ENCODE data around the gene PAQR5.
"Not testable (repeated sequence)": the region's sequence is repeated elsewhere in the genome, so short reads cannot be mapped to it uniquely, and the experiment has no call there.

PAQR5 gene, protein sequence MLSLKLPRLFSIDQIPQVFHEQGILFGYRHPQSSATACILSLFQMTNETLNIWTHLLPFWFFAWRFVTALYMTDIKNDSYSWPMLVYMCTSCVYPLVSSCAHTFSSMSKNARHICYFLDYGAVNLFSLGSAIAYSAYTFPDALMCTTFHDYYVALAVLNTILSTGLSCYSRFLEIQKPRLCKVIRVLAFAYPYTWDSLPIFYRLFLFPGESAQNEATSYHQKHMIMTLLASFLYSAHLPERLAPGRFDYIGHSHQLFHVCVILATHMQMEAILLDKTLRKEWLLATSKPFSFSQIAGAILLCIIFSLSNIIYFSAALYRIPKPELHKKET

DNA sequence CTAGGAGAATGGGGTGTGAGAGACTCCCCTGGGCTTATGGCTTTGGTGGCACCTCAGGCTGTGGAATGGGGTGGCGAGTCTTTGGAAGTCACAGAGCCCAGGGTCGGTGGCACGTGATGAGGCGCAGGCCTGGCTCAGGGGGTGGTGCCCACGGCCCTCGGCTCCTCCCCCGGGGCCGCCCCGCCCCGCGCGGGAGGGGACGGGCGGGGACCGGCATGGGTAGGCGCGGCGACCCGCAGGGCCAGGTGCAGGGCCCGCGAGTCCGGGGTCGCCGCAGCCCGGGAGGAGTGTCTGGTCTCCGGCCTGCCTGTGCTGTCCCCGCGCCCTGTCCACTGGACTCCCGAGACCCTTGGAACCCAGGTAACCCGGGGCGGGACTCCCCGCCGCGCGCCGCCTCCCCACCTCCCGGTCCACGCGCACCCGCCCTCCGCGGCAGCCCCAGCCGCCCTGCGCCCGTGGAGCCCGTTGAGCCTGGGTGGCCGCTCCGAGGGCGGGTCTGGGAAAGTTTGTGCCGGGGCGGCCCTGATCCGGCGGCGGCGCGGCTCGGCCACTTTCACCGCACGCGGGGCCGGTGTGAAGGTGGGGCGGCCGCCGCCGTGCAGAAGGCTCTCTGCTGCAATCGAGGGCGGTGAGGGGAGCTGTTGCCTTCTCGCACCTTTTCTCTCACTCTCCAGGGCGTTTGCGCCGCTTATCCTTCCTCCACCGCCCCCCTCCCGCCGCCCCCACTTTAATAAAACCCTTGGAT, at the start of gene PAQR5:
Gene PAQR5, plus strand, starts transcription at position 216 of the 745 bp plus-strand sequence. CDS start 61,169 bp downstream, outside the sequence.
- DNase-seq (ENCODE audit: low read depth in 2 of 2) = no peak

DNA sequence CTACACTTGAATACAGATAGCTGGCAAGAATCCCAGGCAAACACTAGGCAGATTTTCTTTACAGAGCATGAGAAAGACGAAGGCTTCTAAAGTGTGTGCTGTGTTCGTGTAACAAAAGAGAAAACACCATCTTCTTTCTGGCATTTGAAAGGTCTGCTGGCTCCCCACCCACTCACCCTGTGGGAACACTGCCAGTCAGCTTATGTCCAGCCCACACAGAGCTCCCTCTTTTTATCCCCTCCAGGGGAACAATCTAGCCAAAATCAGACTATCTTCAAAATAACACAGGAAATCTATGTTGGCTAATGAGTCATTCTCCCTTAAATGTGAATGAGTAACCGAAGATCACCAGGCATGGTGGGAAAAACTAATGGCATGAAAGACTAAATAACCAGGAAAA, 45.6 kb upstream of the PAQR5 start:
- DNase-seq (ENCODE audit: low read depth in 2 of 2) = no peak

DNA sequence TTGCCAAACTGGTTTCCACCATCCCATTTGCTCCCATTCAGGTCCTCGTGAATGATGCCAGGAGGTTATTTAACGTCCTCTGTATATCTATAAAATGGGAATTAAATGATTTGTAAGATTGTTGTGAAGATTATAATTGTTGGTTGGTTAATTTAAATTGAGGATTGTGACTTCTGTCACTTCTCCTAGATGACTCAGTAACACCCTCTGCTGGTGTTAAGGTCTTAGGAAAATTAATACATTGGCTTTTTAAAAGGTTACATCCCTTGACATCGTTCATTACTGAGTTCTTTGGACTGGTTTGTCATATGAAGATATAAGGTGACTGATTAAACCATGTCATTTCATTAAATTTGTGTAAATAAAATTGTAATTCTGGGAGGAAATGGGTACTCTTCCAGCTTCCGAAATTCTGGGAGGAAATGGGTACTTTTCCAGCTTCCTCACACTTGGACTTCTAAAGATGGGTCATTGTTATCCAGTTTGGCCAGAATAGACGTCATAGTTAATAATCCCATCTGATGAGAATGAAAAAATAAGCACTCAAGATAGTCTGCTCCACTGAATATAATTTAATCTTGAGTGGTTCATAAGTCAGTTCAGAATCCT, 33.3 kb upstream of the PAQR5 start:
- DNase-seq (ENCODE audit: low read depth in 2 of 2) = no peak

DNA sequence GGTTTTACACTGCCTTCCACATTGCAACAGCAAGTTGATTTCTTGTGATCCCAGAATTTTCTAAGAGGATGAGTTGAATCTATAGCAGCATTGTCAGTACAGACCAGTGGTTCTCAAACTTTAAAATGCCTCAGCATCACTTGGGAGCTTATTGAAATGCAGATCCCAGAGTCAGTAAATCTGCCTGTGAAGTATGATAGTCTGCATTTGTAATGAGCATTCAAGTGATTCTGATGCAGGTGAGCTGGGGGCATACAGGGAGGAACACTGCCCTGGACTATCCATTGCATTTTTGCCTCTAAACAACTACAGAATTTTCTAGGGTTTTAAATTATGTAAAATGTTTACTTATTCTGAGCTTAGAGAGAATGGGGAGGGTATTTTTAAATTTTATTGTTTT, 27.5 kb upstream of the PAQR5 start:
- DNase-seq (ENCODE audit: low read depth in 2 of 2) = no peak

DNA sequence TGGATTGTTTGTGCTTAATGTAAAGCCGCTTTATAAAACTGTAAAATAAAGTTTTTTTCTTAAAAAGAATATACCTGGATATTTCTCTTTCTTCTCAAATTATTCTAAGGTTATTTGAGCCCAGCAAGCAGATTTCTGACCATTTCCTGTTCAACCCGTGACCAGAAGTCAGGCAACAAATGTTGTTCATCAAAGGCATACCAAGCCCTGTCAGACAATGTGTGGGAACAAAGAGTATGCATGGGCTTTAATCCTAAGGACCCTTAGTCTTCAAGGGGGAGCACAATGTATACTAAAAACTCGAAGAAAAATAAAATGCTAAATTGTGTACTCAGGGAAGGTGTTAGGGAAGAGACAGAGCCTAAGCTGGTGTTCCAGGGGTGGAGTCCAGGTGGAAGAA, 26.6 kb upstream of the PAQR5 start:
- DNase-seq (ENCODE audit: low read depth in 2 of 2) = no peak

DNA sequence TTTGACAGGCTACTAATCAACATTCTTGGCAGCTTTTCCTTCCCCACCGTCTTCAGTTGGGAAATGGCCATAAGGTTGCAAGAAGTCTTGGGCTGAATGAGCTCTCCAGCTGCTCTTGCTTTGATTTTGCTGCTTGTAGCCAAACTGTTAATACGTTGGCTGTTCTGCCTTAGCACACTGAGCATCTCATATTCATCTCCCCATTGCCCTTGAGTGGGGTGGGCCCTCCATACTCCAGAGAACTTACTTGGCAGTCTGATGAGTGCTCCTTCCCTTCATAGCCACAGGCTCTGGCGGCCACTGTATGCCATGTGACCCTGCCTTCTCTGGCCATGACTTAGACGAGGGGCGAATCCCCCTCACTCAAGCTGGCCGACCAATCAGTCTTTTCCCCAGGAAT, 25.8 kb upstream of the PAQR5 start:
- DNase-seq (ENCODE audit: low read depth in 2 of 2) = no peak

DNA sequence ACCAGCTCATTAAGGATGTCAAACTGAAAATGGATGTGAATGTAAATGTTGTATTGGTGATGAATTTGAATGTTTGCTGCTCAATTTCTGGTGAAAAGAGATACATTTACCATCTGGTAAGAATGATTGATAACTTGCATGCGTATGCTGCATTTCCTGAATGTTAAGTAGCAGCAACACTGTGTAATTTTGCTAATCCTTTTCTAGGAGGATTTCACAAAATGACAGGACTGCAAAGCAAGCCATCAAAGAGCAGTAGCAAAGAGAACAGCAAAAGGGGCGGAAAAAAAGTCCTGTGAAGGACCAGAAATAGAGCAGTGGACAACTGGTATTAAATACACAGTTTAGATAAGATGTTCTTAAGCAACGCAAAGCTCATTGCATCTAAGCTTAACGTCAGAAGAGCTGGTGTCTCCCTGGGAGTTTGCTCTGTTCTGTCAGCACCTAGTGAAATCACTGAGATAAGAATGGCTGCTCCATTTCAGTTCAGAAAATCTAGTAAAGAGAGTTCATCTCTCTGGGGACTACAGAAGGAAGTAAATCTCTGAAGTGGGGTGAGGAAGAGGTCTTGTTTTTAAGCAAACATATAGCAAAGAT, 23.5 kb upstream of the PAQR5 start:
- DNase-seq (ENCODE audit: low read depth in 2 of 2) = no peak

DNA sequence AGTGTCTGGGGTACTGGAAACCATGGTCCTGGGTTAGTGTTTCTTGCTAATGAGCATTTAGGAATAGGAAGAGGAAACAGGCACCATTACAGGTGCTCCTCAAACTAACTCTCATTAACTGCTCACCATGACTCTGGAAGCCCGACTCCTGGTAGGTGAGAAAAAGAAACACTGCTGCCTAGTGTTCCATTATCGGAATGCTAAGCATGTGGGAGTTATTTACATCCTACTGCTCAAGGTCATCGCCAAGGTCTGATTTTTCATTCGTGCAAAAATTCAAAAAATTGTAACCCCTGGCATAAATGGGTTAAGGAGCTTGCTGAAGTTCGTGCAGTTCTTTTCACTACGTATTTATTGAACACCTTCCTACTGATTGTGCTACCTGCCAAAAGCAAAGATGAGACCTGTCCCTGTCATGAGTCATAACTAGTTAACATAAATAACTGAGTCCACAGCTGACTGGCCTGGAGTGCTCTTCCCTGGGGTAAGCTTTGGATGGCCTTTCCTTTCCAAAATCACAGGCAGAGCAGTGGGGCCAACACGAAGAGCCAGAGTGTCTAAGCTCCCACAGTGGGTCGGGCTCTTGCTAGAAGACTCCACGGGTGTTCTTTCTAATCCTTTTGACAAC, 22.7 kb upstream of the PAQR5 start:
- no peak for DNase-seq (ENCODE audit: low read depth in 2 of 2)

DNA sequence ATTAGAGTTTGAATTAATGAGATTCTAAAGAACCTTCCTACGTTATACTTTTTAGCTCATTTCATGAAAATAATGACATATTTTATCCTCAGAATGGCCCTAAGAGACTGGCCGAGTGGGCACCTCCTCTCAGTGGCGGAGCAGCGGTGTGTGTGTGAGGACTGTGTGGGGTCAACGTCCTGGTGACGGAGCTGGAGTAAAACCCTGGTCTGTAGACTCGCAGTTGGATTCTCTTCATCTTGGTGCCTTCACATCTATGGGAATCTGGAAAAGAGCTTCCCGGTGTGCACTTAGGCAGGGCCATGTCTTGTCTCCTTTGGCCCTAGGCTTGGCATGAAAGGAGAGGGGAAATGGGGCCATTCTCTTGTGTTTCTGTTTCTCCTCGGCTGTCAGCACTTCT, 21.4 kb upstream of the PAQR5 start:
- DNase-seq (ENCODE audit: low read depth in 2 of 2) = no peak

DNA sequence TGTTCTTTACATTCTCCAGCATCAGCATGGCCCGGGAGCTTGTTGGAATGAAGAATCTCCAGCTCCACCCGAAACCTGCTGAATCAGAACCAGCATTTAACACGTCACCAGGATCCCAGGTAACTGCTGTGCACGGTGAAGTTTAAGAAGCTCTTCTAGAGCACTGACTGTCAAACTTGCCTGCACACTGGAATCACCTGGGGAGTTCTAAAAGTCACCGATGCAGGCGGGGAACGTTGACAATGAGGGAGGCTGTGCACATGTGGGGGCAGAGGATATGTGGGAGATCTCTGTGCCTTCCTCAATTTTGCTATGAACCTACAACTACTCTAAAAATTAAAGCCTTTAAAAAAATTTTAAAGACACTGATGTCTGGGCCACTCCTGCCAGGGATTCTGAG, 19.1 kb upstream of the PAQR5 start:
- no peak for DNase-seq (ENCODE audit: low read depth in 2 of 2)

DNA sequence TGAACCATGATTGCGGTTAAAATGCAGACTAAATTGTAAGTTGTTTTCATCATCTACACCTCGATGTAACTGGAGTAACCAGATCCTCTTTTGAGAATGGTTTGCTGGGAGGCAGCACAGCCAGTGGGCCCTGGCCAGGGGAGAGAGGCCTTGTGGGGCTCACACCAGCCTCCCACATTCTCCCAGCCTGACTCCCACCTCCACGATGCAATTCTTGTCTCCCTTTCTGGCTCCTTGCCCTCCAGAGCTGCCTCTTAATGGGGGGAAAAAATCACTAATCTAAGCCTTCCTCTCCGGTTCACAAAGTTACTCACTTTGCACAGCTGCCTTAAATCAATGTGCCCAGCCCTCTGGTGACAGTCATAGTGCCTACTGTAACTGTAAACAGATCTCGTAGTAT, 17.9 kb upstream of the PAQR5 start:
- no peak for DNase-seq (ENCODE audit: low read depth in 2 of 2)

DNA sequence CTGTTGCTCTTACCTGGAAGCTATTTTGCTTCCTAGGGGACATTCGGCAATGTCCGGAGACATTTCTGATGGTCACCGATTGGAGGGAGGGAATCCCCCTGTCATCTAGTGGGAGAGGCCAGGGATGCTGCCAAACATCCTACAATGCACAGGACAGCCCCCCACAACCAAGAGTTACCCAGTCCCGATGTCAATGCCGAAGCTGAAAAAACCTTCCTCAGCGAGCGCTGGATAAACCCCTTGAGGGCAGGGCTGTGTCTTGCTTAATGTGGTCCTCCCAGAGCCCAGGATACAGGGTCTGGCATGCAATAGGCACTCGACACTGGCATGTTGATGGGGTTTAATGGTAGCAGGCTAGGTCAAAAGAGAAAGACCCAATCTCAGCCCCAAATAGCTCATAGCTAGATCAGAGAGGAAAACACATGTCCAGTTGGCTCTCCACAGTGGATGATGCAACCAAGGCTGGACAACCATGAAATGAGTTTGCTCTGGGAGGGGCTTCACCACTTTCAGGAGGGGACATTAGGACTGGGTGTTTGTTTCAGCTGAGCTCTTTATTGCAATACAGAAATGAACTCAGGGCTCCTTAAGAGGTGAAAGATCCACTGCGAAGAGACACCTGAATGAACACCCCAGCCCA, 16.5 kb upstream of the PAQR5 start:
- no peak for DNase-seq (ENCODE audit: low read depth in 2 of 2)

DNA sequence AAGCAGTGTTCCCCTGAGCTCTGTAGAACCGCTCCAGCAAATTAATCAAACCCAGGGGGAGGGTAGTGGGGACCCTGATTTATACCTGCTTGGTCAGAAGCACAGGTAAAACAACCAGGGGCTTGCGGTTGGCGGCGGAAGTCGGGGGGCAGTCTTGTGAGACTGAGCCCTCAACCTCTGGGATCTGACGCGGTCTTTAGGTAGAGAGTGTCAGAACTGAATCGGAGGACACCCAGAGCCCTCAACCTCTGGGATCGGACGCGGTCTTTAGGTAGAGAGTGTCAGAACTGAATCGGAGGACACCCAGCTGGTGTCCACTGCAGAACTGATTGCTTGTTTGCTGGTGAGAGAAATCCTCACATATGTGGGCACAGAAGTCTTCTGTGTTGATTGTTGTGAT, 12.9 kb upstream of the PAQR5 start:
- no peak for DNase-seq (ENCODE audit: low read depth in 2 of 2)

DNA sequence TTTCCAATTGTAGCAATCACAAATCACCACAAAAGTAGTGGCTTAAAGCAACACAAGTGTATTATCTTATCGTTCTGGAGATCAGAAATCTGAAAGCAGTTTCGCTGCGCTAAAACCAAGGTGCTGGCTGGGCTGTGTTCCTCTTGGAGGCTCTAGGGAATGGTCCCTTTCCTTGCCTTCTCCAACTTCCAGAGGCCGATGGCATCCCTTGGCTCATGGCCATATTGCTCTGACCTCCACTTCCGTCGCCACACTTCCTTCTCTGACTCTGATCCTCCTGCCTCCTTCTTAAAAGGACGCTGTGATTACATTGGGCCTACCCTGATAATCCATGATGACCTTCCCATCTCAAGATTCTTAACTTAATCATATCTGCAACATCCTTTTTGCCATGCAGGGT, 10.7 kb upstream of the PAQR5 start:
- no peak for DNase-seq (ENCODE audit: low read depth in 2 of 2)

DNA sequence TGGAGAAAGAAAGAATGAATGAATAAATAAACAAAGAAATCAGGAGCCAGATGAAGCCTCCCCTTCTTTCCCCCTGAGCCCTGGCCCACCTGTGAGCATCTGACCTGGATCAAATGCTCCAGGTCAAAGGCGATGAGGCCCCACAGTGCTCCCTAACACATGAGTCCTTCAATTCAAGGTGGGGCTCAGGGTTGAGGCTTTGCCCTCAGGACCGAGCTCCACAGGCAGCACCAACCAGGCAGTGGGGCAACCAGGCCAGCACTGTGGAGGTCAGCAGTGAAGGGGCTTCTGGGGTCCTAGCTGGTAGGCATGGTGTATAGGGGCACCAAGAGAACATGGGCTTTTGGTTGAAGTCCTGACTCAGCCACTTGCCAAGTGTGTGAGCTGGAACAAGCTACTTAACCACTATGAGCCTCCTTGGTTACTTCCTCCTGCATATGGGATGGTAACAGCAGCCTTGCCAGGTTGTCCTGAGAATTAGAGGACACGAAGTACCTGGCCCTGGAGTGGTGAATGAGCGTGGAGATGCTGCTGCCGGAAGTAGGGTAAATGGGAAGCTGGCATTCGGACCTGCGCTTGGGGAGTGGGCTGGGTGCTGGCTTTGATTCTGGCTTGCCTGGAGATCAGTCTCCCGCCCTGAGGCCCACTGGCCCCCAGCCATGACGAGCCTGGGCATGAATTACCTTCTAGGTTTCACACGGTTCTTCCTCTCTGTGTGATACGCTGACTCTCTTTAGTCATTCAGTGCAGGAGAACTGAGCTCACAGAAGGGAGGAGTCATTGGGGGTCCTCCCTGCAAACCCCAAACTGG, 10.0 kb upstream of the PAQR5 start:
- no peak for DNase-seq (ENCODE audit: low read depth in 2 of 2)

DNA sequence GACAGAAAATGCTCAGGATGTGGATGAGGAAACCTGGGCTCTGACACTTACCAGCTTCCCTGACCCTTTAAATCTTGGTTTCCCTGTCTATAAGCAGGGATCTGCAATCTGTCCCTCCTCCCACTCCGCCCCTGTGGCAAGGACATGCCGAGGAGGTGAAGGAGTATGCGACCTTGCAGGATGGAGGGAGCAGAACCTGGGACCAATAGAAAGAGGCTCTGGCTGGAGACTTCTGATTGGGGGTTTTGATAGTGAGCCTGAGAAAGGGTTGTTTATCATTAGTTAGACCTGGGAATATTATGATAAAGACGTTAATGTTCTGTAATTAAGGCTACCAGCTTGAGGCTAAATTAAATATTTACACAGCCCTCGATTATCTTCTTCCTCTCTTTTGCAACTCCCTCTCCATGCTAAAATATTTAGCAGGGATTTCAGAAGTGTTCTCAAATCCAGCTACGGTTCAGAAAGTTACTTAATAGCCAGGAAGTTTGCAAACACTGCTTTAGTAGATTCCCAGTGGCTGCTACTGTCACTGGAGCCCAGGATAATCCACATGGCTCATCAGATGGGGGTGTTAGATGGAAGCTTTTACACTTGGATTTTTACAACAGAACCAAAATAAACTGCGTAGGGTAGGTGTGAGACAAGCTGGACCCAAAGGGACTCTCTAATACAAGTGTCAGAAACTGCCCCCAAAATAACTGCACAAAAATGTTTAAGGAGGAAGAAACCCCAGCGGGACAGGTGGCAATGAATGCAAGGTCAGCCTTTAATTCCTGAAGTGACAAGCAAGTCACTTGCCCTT, 9.2 kb upstream of the PAQR5 start:
- DNase-seq (ENCODE audit: low read depth in 2 of 2) = no peak

DNA sequence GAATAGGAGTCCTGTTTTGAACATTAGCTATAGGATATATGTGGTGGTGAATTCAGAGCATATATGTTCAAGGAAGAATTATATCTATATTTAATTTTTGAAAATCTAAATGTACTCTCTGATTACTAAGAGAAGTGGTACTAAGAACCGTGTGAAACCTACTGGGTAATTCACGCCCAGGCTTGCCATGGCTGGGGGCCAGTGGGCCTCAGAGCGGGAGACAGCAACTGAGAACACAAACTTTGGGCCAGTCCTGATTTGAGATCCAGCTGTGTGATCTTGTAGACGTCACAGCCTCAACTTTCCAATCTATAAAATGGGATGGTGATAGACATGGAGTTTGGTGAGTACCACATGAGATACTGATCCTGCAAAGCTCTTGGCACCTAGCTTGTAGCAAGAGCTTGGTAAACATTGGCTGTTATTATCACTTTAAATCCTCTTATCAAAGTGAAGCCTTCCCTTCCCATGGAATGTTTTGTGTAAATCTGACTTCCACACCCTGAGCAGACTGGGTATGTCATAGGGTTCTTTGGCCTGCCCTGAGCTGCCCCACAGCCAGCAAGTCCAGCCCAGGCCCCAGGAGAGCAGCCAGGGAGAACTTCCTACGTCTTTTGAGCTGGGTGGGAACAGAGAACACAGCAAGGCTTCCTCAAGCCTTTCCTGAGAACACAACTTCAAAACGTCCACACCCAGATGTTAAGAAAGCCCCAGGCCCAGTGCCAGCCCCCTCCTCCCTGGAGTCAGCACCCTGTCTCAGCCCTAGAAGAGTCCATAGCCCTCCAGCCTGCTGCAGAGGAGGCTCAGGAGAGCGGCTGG, 8.2 kb upstream of the PAQR5 start:
- DNase-seq (ENCODE audit: low read depth in 2 of 2) = no peak

DNA sequence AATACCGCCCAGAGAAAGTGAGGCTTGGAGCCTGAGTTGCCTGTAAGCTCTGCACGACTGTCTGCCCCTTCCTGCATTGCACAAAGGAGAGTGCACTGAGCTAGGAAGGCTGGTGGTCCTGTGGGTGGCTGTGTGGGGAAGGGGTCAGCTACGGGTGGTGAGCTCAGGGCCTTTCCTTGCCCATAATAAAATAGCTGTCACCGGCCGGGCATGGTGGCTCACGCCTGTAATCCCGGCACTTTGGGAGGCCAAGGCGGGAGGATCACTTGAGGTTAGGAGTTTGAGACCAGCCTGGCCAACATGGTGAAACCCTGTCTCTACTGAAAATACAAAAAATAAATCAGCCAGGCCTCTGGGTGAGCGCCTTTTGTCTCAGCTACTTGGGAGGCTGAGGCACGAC, 7.1 kb upstream of the PAQR5 start:
- DNase-seq (ENCODE audit: low read depth in 2 of 2) = not testable (repeated sequence)

DNA sequence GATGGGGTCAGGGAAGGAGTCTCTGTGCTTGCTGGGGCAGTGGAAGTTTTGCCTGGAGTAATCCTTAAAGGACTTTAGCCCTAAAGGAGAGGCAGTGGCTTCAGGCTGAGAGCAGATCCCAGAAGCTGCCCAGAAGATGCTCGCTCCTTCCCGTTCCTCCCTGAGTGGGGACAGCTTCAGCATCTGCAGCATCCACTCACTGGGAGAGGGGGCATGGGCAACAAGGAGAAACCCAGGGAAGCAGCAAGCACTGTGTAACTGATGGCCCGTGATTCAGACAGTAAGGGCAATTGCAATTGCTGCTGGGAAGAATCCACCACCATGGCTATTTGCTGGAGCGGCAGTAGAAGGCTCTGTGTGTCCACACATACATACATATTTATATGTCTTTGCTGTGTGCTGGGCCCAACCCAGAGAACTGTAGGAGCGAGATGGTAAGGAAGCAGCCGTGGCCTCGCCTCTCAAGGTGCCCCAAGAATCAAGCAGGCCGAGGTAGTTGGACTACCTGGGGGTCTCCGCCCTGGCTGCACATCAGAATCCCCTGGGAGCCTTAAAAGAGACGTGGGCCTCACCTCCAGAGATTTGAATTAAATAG, 5.8 kb upstream of the PAQR5 start:
- DNase-seq (ENCODE audit: low read depth in 2 of 2) = no peak

Measured in stimulated activated CD4-positive, alpha-beta T cell treated with anti-CD3 and anti-CD28 coated beads, Interleukin-15, amount 100 ng/mL, for 48 hours (primary cell).